ENCODE results near the gene DIP2C.

Gene DIP2C

DNA sequence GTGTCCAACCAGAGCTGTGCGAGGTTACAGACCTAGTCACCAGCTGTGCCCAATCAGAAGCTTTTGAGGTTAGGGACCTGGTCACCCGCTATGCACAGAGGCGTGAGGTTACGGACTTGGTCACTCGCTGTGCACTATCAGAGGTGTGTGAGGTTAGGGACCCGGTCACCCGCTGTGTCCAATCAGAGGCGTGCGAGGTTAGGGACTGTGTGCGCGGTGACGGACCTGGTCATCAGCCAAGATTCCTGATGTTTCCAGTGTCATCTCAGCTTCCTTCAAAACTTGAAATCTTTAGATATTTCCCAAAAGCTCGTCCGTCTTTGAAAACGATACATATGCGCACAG is 182.1 kb downstream of the DIP2C start:
- DNase-seq = no peak

DNA sequence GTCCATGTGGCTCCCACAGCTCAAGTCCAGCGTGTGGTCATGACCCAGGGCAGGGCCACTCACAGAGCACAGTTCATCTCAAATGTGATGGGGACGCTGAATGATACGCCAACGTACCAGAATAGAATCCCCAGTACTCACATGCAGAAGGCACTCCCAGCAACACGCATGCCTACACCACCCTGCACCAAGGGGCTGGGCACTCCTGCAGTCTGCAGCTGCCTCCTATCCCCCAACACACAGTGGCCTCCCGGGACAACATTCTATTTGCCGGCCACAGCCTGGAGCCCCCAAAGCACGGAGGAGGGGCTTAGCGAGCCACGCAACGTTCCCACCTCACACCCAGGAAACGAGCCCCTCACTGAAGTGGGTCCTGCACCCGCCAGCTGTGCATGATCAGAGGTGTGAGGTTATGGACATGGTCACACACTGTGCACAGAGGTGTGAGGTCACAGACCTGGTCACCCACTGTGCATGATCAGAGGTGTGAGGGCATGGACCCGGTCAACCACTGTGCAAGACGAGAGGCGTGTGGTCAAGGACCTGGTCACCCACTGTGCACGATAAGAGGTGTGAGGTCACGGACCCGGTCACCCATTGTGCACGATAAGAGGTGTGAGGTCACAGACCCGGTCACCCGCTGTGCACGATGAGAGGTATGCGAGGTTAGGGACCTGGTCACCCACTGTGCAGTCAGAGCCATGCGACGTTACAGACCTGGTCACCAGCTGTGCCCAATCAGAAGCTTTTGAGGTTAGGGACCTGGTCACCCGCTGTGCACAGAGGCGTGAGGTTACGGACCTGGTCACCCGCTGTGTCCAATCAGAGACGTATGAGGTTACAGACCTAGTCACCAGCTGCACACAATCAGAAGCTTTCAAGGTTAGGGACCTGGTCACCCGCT is 182.8 kb downstream of the DIP2C start:
- DNase-seq = no peak

DNA sequence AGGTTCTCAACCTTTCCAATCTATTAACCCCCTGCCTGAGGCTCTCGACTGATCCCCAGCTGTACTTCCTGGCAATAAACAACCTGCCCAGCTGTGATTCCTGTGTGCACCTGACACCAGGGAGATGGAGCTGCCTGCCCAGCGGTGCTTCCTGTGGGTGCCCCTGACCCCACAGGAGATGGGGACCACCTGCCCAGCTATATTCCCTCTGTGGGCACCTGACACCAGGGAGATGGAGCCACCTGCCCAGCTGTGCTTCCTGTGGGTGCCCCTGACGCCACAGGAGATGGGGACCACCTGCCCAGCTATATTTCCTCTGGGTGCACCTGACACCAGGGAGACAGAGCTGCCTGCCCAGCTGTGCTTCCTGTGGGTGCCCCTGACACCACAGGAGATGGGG is 184.0 kb downstream of the DIP2C start:
- DNase-seq = no peak

DNA sequence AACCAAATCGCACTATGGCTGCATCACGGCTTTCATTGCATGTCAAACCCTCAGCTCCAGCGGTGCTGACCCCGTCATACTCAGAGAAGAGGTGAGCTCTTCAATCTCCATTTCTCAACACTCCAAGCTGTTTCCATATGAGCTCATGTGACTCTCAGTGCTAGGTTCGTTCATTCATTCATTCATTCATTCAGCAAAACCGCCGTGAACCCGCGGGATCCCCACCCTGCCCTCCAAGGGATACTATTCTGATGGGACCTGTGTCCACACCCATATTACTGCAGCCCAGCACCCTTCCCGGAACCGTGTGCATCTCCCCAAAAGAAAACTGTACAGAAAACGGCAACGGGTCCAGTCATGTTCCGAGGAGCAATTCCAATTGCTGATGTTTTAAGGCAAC is 184.7 kb downstream of the DIP2C start:
- DNase-seq = no peak

DNA sequence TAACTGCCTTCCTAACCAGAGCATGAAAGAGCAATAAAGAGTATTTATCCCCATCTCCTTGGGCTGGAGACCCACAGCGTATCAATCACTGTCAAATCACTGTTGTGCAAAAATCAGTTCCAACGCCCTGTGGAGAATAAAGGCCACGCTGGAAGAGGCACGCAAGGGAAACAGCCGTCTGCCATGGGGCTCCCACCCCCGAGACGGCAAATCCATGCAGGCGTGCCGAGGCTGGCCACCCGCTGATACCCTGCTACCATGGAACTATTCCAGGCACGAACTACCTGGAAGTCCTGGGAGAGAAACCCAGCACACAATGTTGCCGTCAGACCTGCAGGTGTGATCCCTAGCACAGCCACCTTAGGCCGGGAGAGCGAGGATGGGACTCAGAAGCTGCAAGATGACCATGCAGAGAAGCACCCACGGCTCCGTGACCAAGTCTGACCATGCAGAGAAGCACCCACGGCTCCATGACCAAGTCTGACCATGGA is 185.3 kb downstream of the DIP2C start:
- DNase-seq = no peak

DNA sequence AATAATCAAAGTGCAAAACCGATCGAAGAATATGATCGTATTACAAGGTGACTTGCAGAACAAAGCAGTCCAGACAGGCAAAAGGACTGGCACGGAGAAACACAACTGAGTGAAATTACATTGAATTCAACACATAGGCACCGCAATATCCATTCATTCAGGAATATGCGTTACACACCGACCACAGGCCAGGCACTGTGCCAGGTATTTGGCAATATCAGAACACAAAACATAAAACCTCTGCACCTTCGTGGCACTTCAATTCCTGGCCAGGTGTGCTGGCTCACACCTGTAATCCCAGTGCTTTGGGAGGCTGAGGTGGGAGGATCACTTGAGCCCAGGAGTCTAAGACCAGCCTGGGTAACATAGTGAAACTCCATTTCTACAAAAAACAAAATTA is 187.9 kb downstream of the DIP2C start:
- no peak for DNase-seq

DNA sequence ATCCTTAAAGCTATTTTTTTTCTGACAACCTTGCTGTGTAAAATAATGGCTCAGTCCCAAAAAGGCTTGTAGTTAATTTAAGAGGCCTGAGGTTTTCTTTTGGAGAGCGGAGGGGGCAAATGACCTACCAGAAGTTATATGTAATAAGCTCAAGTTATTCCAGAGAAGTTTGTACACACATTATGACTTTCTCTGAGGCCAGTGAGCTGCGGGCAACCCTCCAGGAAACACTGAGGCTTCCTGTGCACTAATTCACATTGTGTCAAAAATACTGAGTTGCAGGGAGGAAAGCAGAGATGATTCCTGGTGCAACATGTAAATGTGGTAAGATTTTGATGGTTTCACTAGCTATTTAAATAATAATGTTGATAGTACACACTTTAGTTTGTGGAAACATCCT is 188.6 kb downstream of the DIP2C start:
- no peak for DNase-seq

DNA sequence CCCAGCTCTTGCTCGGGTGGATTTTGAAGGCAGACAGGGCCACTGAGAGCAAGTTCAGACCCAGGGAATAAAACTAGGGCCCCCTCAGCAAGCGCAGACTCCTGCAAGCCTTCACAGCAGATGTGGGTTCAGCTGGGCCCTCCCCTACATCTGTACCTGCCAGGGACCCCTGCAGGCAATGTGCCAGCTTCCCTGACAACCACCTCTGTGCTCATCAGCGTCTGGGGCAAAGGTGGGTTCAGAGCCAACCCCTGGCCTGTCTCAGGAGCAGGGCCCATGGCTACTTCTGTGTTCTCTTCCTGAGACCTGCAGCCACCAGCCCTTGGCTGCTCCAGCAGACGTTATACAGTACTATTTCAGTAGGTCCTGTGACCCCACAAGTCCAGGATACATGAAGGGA is 189.5 kb downstream of the DIP2C start:
- no peak for DNase-seq

DNA sequence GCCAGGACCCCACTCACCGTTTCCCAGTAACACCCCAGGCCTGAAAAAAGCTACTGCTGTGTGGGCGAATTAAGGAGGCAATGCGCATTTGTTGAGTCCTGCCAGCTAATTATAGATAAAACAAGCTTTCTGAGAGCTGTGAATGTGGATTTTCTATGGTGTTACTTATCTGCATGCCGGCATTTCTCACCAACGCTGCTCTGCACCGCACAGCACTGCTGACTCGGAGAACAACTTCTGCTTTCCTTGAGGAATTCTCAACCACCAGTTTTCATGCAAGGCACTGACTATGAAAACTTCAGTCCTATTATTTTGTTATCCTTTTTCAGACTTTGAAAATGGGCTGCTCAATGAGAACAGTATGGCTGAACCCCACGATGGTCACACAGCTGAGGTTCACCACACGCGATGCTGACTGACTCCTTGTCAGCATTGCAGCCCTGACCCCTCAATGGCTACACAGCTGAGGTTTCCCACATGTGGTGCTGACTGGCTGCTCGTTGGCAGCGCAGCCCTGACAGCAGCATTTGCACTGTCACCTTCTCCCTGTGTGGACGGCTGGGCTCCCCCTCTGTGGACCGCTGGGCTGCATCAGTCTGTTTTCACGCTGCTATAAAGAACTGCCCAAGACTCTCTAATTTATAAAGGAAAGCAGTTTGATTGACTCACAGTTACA is 190.6 kb downstream of the DIP2C start:
- DNase-seq = no peak

DNA sequence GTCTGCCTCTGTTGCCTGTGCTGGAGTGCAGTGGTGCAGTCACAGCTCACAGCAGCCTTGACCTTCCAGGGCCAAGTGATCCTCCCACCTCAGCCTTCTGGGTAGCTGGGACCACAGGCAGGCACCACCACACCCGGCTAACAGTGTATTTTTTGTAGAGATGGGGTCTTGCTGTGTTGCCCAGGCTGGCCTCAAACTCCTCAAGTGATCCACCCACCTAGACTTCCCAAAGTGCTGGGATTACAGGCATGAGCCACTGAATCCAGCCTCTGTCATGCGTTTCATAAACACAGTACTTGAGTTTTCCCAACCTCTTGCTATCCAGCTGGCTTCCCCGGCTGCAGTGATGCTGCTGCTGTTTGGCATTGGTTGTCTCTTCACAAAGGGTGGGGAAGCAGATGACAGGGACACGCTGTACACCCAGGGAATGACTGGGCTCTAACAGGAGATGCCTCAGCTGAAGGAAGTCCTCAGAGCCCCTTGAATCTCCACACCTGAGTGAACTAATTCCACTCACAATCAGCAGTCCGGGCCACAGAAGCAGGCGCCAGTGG is 191.5 kb downstream of the DIP2C start:
- no peak for DNase-seq

DNA sequence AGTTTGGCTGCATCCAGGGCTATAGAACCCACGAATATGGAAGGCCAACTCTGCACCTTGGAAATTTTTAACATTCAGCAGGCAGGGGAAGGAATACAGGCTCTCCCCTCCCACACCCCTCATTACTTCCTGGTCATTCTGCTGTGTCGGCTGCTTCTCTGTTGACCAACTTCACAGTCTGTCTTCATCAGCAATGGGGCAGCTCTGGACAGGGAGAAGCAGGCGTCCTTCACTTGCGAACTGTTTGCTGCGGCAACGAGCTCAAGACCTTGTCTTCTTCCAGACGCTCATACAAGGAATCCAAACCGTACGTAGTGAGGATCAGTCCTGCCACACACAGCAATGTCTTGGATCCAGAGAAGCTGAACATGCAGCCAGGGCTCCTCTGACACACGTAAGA is 192.2 kb downstream of the DIP2C start:
- DNase-seq = no peak

DNA sequence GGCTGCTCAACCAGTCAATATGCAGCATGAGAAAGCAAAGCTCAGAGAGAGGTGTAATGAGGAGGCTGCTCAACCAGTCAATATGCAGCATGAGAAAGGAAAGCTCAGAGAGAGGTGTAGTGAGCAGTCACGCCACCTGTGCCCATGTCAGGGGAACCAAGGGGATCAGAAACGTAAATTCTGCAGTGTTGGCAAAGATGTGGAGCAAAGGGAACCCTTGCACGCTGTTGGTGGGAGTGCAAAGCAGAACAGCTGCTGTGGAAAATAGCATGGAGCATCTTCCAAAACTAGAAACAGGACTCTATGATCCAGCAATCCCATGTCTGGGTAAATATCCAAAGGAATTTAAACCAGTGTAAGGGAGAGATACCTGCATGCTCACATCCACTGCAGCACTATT is 194.9 kb downstream of the DIP2C start:
- no peak for DNase-seq

DNA sequence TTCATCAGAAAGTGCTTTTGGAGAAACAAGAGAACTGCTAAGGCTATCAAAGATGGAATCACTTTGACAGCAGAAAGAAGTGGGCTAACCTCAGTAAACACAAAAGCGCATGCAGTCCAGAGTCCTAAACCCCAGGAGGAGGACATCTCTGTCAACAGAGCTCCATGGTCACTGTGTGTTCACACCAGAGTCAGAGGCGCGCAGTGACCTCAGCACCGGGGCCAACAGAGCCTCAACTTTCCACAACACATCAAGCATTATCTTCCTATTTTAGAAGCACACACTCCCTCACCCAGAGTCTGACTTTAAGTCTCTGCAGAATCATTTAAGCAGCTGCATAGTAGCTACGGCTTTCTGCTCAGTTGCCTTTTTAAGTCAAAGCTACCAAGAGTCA is 195.3 kb downstream of the DIP2C start:
- DNase-seq = no peak

DNA sequence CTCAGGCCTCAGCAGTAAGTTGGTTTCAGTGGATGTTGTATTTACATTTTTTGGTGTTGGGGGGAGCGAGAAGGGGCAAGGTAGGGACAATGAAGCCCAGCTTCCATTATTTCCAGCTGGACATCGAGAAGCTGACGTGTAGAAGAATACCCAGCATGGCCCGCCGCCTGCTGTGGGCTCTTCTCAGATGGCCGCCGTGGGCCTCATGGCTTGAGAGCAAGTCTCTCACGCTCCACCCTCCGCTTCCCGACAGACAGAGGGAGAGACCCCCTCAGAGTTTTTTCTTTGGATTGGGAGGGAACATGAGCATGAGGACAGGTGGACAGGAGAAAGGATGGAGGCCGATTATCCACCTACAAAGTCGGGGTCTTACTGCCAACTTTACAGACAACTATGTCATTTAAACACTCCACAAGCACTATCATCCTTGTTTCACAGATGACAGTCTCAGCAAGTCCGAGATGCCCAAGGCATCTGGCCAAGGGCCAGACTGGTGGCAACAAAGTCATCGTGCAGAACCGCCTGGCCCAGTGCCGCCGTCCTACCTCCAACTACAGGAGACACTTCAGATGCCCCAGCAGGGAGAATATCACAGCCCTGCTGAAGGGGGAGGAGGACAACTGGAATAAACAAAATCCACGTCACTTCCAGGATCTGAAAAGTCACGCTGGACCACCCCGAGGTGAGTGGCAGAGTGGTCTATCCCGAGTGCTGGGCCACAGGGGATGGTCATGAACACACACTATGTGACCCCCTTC is 195.9 kb downstream of the DIP2C start:
- no peak for DNase-seq

DNA sequence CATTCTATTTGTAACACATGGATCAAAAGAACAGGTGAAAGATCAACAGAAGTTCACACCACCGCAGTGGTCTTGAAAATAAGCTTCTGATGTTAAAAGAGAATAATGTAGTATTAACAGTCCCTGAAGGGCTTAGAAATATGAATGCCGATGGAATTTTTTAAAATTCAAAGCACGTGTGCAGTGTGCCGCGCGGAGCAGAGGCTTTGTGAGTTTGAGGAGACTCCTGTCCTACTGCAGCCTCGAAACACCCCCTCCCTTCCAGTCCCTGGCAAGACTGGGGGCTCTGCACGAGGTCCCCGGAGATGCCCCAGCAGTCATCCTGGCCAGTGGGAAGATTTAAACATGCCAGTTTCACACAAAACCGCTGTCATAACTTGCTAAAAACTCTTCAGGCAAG is 196.6 kb downstream of the DIP2C start:
- no peak for DNase-seq

DNA sequence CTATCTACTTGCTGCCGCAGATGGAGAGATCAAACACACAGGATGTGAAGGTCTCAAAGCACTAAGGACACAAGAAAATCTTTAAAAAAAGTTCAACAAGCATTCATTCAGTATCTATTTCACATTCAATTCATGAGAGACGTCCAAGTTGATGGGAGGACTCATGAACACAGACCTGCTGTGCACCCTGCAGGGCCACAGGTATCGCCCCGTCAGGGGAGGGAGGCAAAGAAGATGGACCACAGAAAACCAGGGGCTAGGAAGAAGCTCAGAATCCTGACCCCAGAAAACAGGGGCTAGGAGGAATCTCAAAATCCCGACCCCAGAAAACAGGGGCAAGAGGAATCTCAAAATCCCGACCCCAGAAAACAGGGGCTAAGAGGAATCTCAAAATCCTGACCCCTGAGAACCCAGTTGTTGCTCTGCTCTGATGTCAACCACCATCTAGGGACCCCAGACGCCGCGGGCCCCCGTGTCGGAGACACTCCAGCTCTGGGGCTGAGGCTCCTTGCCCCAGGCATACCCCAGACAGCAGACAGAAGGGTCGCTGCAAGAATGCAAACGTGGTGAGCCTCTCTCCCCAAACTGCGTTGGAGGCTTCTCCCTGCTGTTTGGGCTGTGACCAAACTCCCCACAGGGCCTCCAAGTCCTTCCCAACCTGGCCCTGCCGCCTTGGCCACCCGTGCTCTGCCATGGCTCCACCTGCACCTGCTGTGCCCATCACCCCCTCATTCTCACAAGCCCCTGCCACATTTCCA is 197.6 kb downstream of the DIP2C start:
- DNase-seq = no peak

DNA sequence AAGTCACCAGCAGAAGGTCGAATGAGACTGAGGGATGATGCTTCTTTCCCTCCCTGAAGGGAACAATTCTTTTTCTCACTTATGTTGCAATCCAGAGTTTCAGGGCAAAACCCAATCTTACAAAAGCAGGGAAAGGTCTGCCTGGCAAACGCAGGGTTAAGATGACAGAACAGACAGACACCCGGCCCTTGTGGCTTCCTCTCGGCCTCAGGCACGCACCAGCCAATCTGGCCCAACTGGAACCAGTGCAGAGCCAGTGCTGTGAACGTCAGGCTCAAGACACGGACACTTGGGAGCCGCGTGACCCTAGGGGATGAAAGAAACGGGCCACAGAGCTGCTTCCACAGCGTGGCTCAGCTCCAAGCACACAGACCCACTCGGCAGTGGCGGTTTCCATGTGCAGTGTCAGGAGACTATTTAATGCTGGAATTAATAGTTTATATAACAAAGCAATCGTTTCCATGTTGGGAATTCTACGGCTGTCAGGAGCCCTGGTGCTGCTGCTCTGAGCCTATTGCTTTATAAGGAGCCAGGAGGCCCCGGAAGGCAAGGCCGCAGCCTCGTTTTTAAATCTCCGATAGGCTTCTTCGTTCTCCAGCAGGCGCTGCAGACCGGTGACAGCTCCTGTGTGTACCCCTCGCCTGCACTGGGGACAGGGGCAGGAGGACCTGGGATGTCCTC is 198.4 kb downstream of the DIP2C start:
- DNase-seq = no peak

DNA sequence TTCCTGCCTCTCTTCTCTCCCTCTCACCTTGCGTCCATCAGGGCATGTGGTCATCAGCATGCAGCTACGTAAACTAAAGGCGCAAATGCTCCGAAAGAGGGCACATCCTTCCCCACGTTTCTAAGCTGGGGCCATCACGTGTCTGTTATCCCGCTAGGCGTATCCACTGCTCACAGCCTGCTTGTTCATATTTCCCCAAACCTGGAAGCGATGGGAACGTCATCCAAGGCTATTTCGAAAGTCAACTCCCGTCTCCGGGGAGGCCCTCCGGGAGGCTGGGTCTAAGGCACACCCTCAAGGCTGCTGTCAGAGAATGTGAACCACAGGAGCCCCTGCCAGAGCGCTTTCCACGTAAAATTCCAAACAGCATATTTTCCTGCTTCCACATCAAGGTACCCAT is 199.2 kb downstream of the DIP2C start:
- DNase-seq = no peak

DNA sequence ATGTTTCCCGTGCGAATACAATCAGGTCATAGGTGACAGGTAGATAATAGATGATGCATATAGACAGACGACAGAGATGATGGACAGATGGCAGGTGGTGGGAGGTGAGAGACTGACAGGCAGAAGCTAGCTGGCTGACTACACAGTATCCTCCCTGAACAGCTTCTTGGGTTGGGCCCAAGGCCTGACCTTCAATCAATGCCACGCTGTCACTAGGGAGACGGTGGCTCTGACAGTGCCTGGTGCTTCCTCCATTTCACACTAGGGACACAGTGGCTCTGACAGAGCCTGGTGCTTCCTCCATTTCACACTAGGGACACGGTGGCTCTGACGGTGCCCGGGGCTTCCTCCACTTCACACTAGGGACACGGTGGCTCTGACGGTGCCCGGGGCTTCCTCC is 200.1 kb downstream of the DIP2C start:
- no peak for DNase-seq

DNA sequence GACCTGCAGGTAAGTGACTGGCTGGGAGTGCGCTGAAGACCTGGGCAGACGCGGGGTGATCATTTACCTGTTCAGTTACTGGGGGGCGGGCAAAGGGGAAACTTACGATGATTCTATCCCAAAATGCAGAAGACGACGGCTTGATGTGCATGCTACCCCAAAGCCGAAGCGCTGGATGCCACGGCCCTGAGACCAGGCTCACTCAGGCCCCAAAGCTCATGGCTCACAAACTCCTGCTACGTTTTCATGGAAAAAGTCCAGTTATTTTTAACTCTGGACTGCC is 200.6 kb downstream of the DIP2C start:
- no peak for DNase-seq

DNA sequence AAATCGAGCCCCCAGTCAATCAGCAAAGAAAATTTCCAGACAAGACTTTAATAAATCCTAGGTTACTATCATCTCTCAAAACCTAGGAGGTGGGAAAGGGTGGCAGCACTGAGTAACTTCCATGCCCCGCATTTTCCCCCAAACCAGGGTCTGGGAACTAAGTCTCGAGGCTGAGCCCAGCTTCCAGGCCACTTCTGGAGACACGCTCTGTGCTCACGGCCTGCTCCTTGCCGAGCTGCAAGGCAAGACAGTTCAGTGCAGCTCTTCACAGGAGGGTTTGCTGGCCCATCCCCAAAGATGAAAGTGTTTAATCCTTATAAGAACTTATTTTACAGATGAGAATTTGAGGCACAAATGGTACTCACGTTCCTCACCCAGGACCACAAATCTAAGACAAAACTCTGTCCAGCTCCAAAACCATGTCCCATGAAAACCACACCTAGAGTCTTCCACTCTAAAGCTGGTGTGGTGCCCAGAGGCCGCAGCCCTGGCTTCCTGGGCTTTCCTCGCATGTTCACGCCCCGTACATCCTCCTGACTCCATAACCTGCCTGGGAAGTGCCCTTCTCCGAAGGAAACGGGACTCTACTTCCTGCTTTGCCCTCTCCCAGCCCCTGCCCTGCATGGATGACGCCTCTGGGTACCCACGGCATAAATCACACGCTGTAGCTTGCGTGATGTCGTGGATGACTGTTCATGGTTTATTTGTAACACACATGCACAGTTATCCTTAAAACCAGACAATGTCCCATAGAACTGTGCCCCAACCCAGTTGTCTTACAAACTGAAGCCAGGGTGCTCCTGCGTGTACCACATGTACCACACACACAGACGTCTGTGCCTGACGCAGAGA is 201.2 kb downstream of the DIP2C start:
- DNase-seq = no peak
